NCI-H1105 treated with DMSO at 0.1 percent for 48 hours (cell line): ENCODE results near the gene MMS19.
"Not testable (repeated sequence)": the region's sequence is repeated elsewhere in the genome, so short reads cannot be mapped to it uniquely, and the experiment has no call there.

Experiments used
- DNase-seq: peaks from one replicate; lab custom pipeline; 2025; lab: John Stamatoyannopoulos, UW

MMS19 gene

GRCh38 chr10:97503406-97503805 lies 5.2 kb upstream of the MMS19 start:
- no peak for DNase-seq

DNA sequence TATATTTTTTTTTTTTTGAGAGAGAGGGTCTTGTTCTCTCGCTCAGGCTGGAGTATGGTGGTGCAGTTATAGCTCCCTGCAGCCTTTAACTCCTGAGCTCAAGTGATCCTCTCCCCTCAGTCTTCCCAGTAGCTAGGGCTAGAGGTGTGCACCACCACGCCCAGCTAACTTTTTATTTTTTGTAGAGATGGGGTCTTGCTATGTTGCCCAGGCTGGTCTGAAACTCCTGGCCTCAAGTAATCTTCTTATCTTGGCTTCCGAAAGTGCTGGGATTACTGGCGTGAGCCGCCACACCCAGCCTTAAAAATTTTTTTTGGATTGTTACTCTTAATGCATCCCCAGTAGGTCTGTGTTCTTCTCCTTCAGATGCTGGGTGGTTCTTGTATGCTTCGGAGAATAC lies 4.7 kb upstream of the MMS19 start:
- no peak for DNase-seq

DNA sequence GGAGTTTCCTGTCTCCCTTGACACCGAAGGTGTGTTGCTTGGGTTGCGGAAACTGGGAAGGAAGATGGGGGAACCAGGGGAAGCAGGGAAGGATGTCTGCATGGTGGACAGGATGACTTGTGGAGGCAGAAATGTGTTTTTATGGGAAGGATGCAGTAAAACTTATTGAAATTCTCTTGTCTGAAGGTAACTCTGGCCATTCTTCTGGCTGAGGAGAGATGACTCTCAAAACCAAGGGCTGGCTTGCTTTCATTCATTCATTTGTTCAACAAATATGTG lies 2.0 kb upstream of the MMS19 start:
- DNase-seq: no peak

- no peak for DNase-seq
Observed at GRCh38 chr10:97499561-97500296, 1.5 kb upstream of the MMS19 start.

- DNase-seq: no peak
Observed at GRCh38 chr10:97498841-97499560, 779 bp upstream of the MMS19 start, which contains the start of gene UBTD1. Gene UBTD1 (plus strand): TSS chr10:97498924. CDS start chr10:97499204, 280 bp downstream.

- DNase-seq: peak; percentile 51
Observed at GRCh38 chr10:97497572-97498075, 598 bp downstream of the MMS19 start.

DNA sequence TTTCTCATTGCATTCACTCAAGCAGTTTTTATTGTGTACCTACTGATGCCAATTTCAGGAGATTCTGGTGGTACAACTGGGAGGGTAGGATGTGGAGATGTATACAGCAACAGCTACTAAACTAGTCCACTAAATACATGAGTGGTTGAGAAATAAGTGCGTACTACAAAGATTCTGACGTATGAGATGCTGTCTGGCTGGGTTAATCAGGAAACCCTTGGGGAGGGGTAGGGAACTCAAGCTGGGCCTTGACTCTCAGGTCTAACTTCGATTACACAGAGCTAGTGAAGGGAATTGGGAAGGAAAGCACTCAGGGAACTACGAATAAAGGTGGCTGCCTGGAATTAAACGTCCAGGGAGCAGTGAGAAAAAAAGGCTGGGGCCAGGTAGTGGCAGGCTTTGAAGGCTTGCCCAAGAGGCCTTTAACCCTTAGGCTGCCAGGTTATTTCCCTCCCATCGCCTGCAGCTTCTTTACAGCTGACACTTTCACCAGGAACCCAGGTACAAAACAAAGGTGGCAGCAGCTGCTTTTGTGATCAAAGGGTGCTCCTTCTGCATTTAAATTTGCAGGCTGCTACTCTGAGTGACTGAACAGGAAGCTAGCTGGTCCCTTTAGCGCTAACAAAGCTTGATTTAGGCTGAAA lies 3.2 kb downstream of the MMS19 start:
- no peak for DNase-seq

DNA sequence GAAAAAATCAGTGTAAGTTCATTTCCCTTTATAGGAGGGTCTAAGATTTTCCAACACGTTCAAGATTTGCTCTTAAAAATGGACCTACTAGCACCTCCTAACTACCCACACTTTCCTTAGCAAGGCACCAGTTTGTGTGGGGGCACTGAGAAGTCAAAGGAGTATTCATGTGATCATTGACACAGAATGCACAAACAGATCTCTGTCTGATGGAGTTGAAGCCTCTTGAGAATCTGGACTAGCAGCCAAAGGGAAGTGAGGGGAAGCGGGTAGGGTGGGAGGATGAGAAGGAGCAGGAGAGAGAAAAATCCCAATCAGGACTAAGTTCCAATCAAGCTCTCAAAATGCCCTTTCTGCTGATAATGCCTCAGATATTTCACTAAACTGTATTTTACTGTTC lies 4.1 kb downstream of the MMS19 start:
- no peak for DNase-seq

DNA sequence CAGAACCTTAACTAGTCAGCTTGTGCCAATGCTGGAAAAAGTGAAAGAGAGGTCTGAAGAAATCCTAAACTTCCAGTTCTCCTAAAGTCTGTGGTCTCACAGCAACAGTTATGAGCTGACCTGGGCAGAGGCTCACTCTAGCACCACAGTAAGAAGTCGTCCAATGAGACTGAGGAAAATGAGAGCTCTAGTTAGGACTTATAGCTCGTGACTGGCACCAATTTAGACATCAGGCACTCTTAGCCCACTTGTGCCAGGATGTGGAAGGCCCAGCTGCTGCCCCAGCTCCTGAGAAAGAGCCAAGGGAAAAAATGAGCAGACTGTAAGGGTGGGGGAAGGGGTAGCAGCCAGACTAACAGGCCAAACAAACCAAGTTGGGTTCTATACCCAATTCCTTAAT lies 7.6 kb downstream of the MMS19 start:
- no peak for DNase-seq

- no peak for DNase-seq
Observed at GRCh38 chr10:97485647-97486281, 12.5 kb downstream of the MMS19 start.

DNA sequence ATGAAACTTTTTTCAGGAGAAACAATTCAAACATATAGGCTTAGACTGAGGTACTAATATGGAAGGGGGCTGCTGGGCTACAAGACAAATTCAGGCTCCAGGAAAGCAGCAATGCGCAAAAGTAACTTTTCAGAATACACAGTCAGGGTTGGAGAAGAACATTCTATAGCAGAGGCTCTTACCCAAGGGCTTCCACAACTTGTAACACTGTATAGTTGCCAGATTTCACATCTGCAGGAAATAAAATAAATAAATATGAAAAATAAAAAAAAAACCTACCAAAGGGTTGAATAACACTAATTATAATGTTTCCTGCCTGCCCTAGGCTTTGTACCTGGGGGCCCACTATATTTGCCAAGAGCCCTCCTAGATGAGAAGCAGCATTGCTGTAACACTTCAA lies 14.3 kb downstream of the MMS19 start:
- no peak for DNase-seq

DNA sequence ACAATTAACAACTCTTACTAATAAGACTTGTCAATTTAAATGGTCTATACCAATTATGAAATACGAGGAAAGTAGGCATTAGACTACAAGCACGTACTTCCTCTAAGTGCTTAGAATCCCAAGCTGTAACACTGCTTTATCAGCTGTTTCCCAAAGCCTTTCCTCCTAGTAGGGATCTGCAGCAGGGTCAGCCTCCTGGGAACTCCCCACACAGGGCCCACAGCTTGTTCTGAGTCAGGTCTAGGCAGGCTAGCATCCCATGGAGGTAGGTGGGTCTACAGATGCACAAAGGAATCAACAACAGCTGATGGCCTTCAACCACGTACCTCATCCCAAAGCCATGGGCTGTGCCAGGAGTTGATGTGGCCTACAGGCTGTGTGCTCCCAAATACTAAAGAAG lies 14.7 kb downstream of the MMS19 start:
- DNase-seq: no peak

DNA sequence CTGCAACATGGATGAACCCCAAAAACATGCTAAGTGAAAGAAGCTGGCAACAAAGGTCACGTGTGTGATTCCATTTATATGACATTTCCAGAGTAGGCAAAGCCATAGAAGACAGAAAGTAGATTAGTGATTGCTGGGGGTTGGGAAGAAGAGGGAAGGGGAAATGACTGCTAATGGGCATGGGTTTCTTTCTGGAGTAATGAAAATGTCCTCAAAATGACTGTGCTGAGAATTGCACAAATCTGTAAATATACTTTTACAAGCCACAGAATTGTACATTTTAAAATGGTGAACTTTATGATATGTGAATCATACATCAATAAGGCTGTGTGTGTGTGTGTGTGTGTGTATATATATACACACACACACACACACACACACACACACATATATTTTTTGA lies 15.8 kb downstream of the MMS19 start:
- DNase-seq: no peak

DNA sequence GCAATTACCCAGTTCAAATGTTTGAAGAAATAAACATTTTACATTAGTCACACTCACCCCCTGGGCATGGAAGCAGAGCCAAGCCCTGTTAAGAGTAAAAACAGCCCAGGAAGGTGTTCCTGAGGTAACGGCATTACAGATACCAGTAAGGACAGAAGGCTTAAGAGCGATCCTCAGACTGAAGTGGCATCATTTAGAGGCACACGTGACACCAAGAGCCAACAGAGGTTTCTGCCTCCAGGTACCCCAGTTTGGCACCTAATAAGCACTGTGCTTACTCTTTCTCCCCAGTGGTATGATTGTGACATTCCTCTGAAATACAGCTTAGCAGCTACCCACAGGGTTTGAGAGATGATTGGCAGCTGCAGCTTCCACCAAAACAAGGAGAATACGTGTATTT lies 17.2 kb downstream of the MMS19 start:
- no peak for DNase-seq

DNA sequence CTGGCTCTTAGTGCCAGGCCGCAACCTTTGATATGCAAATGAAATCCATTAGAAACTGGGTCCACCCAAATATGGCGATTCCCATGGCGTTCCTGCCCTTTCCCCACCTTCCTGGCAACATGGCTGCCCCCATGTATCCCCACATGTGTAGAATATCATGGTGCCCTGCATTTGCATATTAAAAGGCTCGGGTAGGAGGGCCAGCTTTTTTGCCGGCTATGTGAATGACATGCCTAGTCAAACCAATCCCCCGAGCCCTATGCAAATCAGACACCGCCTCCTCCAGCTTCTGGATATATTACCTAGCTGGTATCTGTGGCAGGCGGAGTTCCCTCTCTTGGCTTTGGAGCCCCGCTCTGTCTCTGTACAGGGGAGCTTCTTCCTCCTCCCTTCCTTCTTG lies 18.3 kb downstream of the MMS19 start:
- DNase-seq: no peak

GRCh38 chr10:97479410-97479809 lies 18.8 kb downstream of the MMS19 start:
- not testable (repeated sequence) for DNase-seq

GRCh38 chr10:97475936-97476594 lies 22.2 kb downstream of the MMS19 start:
- no peak for DNase-seq

- DNase-seq: no peak
Observed at GRCh38 chr10:97474918-97475317, 23.3 kb downstream of the MMS19 start.

- DNase-seq: not testable (repeated sequence)
Observed at GRCh38 chr10:97468781-97469180, 29.4 kb downstream of the MMS19 start.

DNA sequence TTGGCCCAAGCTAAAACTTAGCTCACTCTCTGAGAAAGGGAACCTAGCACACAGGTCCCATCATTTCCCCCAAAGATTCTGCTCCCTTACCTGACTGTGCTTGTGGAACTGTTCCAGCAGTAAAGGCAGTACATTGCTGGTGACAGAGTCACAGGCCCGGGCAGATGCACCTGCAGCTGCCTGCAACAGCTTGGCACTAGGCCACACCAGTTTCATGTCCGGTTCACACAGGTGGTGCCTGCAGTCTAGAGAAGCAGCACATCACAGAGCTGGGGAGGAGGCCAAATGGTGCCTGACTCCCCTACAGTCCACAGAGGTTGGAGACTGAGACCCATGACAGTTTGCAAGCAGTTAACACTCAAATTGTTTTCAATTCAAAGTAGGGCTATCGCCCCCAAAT lies 30.1 kb downstream of the MMS19 start:
- DNase-seq: peak; percentile 54

- no peak for DNase-seq
Observed at GRCh38 chr10:97466755-97467154, 31.5 kb downstream of the MMS19 start.

DNA sequence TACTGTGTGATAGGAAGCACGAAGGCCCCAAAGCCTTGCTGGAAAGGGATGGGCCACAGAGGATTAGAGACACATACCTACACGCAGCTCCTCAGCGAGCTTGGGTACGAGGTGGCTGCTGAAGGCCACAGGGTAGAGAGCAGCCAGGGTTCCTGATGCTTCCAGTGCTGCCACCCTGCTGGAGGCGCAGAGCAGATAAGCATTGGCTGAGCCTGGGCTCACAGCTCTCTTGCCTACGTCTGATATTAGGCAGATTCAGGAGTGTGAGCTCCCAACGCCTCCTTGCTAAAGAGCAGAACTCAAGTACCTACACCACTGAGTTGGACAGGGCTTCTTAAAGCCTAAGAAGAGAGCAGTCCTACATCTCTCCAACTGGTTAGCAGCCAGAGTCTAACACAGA lies 32.2 kb downstream of the MMS19 start:
- no peak for DNase-seq
